ENCODE data around the gene COL18A1. TPM values are rescaled to one million over a fixed set of nuclear protein-coding genes. Genes with fewer than 3 reads are reported as not detected.

The COL18A1 gene
- total and polyA plus RNA-seq, 5 donors from 2014 or later, result 0.29 to 2.7 (median 1.3) TPM

DNA sequence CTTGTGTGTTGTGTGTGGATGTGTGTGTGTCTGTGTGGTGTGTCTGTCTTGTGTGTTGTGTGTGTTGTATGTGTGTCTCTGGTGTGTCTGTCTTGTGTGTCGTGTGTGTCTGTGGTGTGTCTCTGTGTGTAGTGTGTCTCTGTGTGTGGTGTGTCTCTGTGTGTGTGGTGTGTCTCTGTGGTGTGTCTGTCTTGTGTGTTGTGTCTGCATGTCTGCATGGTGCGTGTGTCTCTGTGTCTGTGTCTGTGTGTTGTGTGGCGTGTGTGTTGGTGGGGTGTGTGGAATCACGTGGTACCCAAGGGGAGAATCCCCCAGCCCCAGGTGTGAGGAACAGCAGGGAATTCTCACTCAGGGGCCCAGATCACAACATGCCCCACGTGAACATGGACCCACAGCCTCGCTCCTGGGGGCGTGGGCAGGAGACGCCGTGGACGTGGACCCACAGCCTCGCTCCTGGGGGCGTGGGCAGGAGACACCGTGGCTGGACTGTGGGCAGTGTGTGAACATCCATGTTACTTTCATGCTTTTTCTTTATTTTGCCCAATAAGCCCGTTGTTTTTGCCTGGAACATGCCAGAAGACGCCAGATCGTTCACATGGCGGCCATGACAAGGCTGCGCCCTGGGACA is 69.5 kb downstream of the COL18A1 start:
- no peaks in the 10 kb centered on the region for H3K36me3 ChIP-seq (ENCODE audit: control insufficient read depth, insufficient read depth, low read length)
- no peaks in the 10 kb centered on the region for H3K9me3 ChIP-seq (ENCODE audit: control insufficient read depth in 2 of 2, low read length in 2 of 2)
- no peaks in the 10 kb centered on the region for H3K27me3 ChIP-seq (ENCODE audit: control insufficient read depth, insufficient read depth, low read length)
- Mint-ChIP-seq H3K4me3 (peak overlapping the region in 1 of 4 donors; percentile 49), H3K36me3 (no peaks in the 10 kb centered on the region), H3K27ac (peak overlapping the region in 2 of 3 donors; percentile 6 to 87), H3K9me3 (no peaks in the 10 kb centered on the region), H3K4me1 (peaks cover 5 to 44% (median 23%) of the 10 kb centered on the region in 4 donors), H3K27me3 (no peaks in the 10 kb centered on the region)
- no peak overlapping the region for H3K27ac ChIP-seq (ENCODE audit: insufficient read depth, low read length, poor library complexity, severe bottlenecking)
- H3K4me3 ChIP-seq (ENCODE audit: low read depth, low read length), result no peak overlapping the region
- H3K4me1 ChIP-seq (ENCODE audit: control insufficient read depth, insufficient read depth, low read length, poor library complexity, severe bottlenecking), result peaks cover 17% of the 10 kb centered on the region
- no peak for ATAC-seq (ENCODE audit: low read depth in 2 of 2)
- no peak for DNase-seq

DNA sequence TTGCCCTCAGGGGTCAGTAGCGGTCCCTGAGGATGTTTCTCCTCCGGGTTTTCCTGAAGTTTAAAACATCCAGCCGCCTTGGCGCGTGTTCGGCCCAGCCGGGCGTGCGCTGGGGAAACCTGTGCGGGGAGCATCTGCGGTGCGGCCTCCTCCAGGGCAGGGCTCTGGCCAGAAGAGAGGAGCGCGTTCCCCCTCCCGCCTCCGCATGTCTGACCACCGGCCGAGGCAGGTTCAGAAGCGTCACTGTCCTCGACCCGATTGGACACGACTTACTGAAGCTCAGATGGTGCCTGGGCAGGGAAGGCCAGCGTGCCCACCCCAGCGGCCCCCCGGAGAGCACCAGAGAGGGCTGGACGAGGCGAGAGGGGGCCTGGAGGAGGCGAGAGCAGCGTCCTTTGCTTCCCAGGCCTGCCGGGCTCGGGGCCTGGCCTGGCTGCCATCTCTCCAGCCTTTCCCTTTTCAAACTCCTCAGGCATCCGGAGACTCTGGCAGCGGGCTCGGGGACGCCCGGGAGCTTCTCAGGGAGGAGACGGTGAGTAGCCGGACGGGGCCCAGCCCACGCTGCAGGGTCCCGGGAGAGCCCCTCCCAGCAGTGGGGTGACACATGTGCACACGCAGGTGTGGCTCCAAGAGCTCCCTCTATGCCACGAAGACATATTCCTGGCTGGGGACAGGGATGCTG is 70.2 kb downstream of the COL18A1 start:
- Mint-ChIP-seq H3K9me3 (no peaks in the 10 kb centered on the region), H3K27me3 (no peaks in the 10 kb centered on the region), H3K27ac (no peak overlapping the region), H3K36me3 (no peaks in the 10 kb centered on the region), H3K4me1 (peaks cover 5 to 46% (median 23%) of the 10 kb centered on the region in 4 donors), H3K4me3 (no peak overlapping the region)
- no peak for ATAC-seq (ENCODE audit: low read depth in 2 of 2)
- Histone ChIP-seq H3K27ac (ENCODE audit: insufficient read depth, low read length, poor library complexity, severe bottlenecking) (no peak overlapping the region), H3K27me3 (ENCODE audit: control insufficient read depth, insufficient read depth, low read length) (no peaks in the 10 kb centered on the region), H3K36me3 (ENCODE audit: control insufficient read depth, insufficient read depth, low read length) (no peaks in the 10 kb centered on the region), H3K9me3 (ENCODE audit: control insufficient read depth in 2 of 2, low read length in 2 of 2) (no peaks in the 10 kb centered on the region), H3K4me1 (ENCODE audit: control insufficient read depth, insufficient read depth, low read length, poor library complexity, severe bottlenecking) (peaks cover 17% of the 10 kb centered on the region), H3K4me3 (ENCODE audit: low read depth, low read length) (no peak overlapping the region)
- no peak for DNase-seq

DNA sequence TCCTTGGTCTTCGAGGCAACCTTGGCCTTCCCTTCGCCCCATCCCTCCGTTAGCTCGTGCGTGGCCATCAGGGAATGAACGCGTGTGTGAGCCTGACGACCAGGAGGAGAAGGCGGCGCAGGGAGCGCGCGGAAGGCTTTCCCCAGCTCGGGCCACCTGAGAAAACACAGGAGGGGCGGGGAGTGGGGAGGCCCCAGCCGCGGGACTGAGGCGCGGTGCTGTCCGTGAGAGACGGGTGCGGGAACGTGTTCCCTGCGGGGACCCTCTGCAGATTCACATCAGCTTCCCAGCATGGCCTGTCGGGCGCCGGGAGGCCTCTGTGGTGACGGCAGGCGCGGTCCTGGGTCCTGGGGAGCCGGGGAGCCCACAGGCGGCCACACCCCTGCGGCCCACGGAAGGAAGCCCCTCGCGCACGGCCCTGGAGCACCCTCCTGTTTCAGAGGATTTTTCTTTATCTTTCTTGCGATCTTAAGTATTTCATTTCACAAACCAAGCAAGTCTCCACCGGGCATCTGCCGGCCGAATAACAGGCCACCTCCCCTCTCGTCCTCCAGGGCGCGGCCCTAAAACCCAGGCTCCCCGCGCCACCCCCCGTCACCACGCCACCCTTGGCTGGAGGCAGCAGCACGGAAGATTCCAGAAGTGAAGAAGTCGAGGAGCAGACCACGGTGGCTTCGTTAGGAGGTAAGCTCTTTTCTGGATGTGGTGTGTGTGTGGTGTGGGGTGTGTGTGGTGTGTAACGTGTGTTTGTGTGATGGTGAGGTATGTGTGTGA is 71.0 kb downstream of the COL18A1 start:
- Histone ChIP-seq H3K4me1 (ENCODE audit: control insufficient read depth, insufficient read depth, low read length, poor library complexity, severe bottlenecking) (peaks cover 17% of the 10 kb centered on the region), H3K27ac (ENCODE audit: insufficient read depth, low read length, poor library complexity, severe bottlenecking) (no peak overlapping the region), H3K36me3 (ENCODE audit: control insufficient read depth, insufficient read depth, low read length) (no peaks in the 10 kb centered on the region), H3K4me3 (ENCODE audit: low read depth, low read length) (no peak overlapping the region), H3K9me3 (ENCODE audit: control insufficient read depth in 2 of 2, low read length in 2 of 2) (no peaks in the 10 kb centered on the region), H3K27me3 (ENCODE audit: control insufficient read depth, insufficient read depth, low read length) (no peaks in the 10 kb centered on the region)
- H3K27me3 Mint-ChIP-seq, result no peaks in the 10 kb centered on the region
- peak overlapping the region in 2 of 4 donors; percentile 59 to 79 for H3K4me3 Mint-ChIP-seq
- no peaks in the 10 kb centered on the region for H3K36me3 Mint-ChIP-seq
- no peaks in the 10 kb centered on the region for H3K9me3 Mint-ChIP-seq
- H3K4me1 Mint-ChIP-seq, result peaks cover 5 to 42% (median 21%) of the 10 kb centered on the region in 4 donors
- ATAC-seq (ENCODE audit: low read depth in 2 of 2) (no peak), DNase-seq (no peak)
- peak overlapping the region in 2 of 3 donors; percentile 51 to 88 for H3K27ac Mint-ChIP-seq

DNA sequence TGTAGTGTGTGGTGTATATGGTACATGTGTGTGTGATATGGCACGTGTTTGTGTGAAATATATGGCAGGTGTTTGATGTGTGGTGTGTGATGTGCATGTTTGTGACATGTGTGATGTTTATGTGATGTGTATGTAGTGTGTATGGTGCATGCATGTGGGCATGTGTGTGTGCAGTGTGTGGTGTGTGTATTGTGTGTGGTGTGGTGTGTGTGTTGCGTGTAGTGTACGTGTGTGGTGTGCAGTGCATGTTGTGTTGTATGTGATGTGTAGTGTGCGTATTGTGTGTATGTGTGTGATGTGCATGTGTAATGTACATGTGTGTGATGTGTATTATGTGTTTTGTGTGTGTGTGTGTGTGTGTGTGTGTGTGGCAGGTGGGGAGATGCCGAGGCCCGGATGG is 71.6 kb downstream of the COL18A1 start:
- Mint-ChIP-seq H3K4me3 (peak overlapping the region; percentile 23 to 84 (median 69)), H3K4me1 (peaks cover 5 to 41% (median 20%) of the 10 kb centered on the region in 4 donors), H3K27ac (peak overlapping the region in 2 of 3 donors; percentile 51 to 88), H3K36me3 (no peaks in the 10 kb centered on the region), H3K9me3 (no peaks in the 10 kb centered on the region), H3K27me3 (no peaks in the 10 kb centered on the region)
- peaks cover 17% of the 10 kb centered on the region for H3K4me1 ChIP-seq (ENCODE audit: control insufficient read depth, insufficient read depth, low read length, poor library complexity, severe bottlenecking)
- no peak overlapping the region for H3K4me3 ChIP-seq (ENCODE audit: low read depth, low read length)
- DNase-seq, result no peak
- no peak overlapping the region for H3K27ac ChIP-seq (ENCODE audit: insufficient read depth, low read length, poor library complexity, severe bottlenecking)
- no peaks in the 10 kb centered on the region for H3K27me3 ChIP-seq (ENCODE audit: control insufficient read depth, insufficient read depth, low read length)
- no peaks in the 10 kb centered on the region for H3K36me3 ChIP-seq (ENCODE audit: control insufficient read depth, insufficient read depth, low read length)
- no peak for ATAC-seq (ENCODE audit: low read depth in 2 of 2)
- no peaks in the 10 kb centered on the region for H3K9me3 ChIP-seq (ENCODE audit: control insufficient read depth in 2 of 2, low read length in 2 of 2)

DNA sequence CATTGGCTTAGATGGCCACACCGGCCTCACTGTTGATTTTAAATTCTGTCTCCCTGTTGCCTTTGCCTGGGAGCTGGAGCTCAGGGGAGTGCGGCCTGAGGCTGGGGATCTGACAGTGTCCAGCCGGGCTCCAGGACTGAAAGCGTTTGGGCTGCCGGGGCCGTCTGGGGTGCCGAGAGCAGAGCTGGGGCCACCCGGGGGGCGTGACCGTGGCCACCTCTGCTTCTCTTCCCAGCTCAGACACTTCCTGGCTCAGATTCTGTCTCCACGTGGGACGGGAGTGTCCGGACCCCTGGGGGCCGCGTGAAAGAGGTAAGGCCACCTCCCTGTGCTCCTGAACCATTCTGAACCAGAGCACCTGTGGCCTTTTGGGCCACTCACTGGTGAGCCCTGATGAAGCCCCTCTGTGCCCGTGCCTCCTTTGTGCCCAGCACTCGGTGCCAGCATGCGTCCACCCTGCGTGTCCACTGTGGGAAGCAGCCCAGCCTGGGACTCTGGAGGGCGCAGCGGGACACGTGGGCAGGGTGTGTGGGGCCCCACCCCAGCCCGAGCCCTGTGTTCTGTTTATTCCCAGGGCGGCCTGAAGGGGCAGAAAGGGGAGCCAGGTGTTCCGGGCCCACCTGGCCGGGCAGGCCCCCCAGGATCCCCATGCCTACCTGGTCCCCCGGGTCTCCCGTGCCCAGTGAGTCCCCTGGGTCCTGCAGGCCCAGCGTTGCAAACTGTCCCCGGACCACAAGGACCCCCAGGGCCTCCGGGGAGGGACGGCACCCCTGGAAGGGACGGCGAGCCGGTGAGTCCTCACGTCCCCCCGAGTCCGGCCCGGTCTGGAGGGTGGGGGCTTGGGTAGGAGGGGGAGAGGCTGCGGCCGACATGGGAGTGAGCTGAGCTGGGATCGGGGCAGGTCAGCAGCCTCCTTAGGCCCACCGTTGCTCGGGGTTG is 72.5 kb downstream of the COL18A1 start:
- Histone ChIP-seq H3K36me3 (ENCODE audit: control insufficient read depth, insufficient read depth, low read length) (no peaks in the 10 kb centered on the region), H3K9me3 (ENCODE audit: control insufficient read depth in 2 of 2, low read length in 2 of 2) (no peaks in the 10 kb centered on the region), H3K4me1 (ENCODE audit: control insufficient read depth, insufficient read depth, low read length, poor library complexity, severe bottlenecking) (peaks cover 19% of the 10 kb centered on the region), H3K27ac (ENCODE audit: insufficient read depth, low read length, poor library complexity, severe bottlenecking) (peak overlapping the region; percentile 82), H3K4me3 (ENCODE audit: low read depth, low read length) (no peak overlapping the region), H3K27me3 (ENCODE audit: control insufficient read depth, insufficient read depth, low read length) (no peaks in the 10 kb centered on the region)
- peak overlapping the region; percentile 93 to 99 (median 94) for H3K27ac Mint-ChIP-seq
- ATAC-seq (ENCODE audit: low read depth in 2 of 2) (no peak), DNase-seq (no peak)
- peak overlapping the region; percentile 82 to 97 (median 90) for H3K4me3 Mint-ChIP-seq
- H3K36me3 Mint-ChIP-seq, result no peaks in the 10 kb centered on the region
- H3K27me3 Mint-ChIP-seq, result no peaks in the 10 kb centered on the region
- peaks cover 5 to 46% (median 20%) of the 10 kb centered on the region in 4 donors for H3K4me1 Mint-ChIP-seq
- H3K9me3 Mint-ChIP-seq, result no peaks in the 10 kb centered on the region

DNA sequence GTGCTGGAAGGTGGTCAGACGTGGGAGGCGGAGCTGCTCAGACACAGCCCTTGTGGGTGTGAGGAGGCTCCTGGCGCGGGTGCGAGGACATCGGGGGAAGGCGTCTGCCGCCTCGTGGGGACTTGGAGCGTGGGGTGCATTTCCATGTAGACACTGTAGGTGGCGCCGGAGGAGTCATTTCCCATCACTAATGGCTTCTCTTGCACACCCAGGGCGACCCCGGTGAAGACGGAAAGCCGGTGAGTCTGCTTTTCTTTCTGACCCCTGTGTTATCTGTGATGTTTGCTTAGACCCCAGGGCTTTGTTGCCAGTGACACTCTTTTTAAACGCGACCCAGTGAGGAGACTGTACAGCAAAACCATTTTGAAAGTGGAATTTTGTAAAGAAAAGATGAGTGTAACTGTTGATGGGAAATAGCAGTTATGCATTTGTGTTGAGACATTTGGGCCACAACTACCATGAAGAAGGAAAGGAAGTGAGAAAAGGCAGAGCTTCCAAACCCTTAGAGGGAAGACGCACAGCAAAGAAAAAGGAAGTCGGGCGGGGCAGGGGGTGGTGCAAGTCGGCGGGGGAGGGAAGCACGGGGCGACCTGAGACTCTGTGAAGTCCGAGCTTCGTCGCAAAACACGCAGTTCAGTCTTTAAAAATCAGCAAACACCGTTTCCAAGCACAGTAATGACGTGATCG is 73.3 kb downstream of the COL18A1 start:
- H3K36me3 ChIP-seq (ENCODE audit: control insufficient read depth, insufficient read depth, low read length), result no peaks in the 10 kb centered on the region
- ATAC-seq (ENCODE audit: low read depth in 2 of 2), result peak; percentile 74 to 76
- peak overlapping the region; percentile 90 for H3K4me3 ChIP-seq (ENCODE audit: low read depth, low read length)
- H3K27me3 ChIP-seq (ENCODE audit: control insufficient read depth, insufficient read depth, low read length), result no peaks in the 10 kb centered on the region
- no peaks in the 10 kb centered on the region for H3K9me3 Mint-ChIP-seq
- peak overlapping the region; percentile 93 to 99 (median 94) for H3K27ac Mint-ChIP-seq
- peaks cover 26% of the 10 kb centered on the region for H3K4me1 ChIP-seq (ENCODE audit: control insufficient read depth, insufficient read depth, low read length, poor library complexity, severe bottlenecking)
- H3K36me3 Mint-ChIP-seq, result no peaks in the 10 kb centered on the region
- H3K27ac ChIP-seq (ENCODE audit: insufficient read depth, low read length, poor library complexity, severe bottlenecking), result peak overlapping the region; percentile 82
- peak overlapping the region; percentile 82 to 97 (median 90) for H3K4me3 Mint-ChIP-seq
- no peaks in the 10 kb centered on the region for H3K9me3 ChIP-seq (ENCODE audit: control insufficient read depth in 2 of 2, low read length in 2 of 2)
- H3K4me1 Mint-ChIP-seq, result peaks cover 5 to 53% (median 20%) of the 10 kb centered on the region in 4 donors
- no peaks in the 10 kb centered on the region for H3K27me3 Mint-ChIP-seq
- DNase-seq, result peak; percentile 64 to 81 (median 80)
